ENCODE results near the gene NCKAP1. TPM values are rescaled to one million over a fixed set of nuclear protein-coding genes. Genes with fewer than 3 reads are reported as not detected.

NCKAP1 gene
- 55.7 TPM for total RNA-seq

- DNase-seq (ENCODE audit: low spot score in 2 of 2) = peak; percentile 54 to 95
- H3K9me3 ChIP-seq = no peaks in the 10 kb centered on the region
- H3K27me3 ChIP-seq = no peaks in the 10 kb centered on the region
- peaks cover 0 to 22% of the 10 kb centered on the region in 2 donors for H3K4me1 ChIP-seq
- peak within 1 kb of the TSS; percentile 99 to 100 for H3K27ac ChIP-seq
- intact Hi-C loops (cut with DNase I) = loop anchor here (1.0 to 5.0 kb wide), 4 partner anchors 42 to 1146 kb away; partner anchors contain the start of genes ITPRID2 and NUP35
- peak within 1 kb of the TSS; percentile 87 to 95 for H3K4me3 ChIP-seq
- no peaks in the 10 kb centered on the region for H3K36me3 ChIP-seq
- TF ChIP-seq CTCF (IDR thresholded peaks at IDR 0.05) = peak; percentile 45 to 97 (median 75)
These were observed at the start of gene NCKAP1 for GRCh38 chr2:183038341-183039300. Gene NCKAP1, minus strand, starts transcription at chr2:183038457. Its CDS starts 358 bp downstream, at chr2:183038099.

GRCh38 chr2:183081911-183082310 lies 43.7 kb upstream of the NCKAP1 start:
- H3K4me1 ChIP-seq = peaks cover 0 to 18% of the 10 kb centered on the region in 2 donors
- no peaks in the 10 kb centered on the region for H3K9me3 ChIP-seq
- no peaks in the 10 kb centered on the region for H3K27me3 ChIP-seq
- intact Hi-C loops (cut with DNase I) = loop anchor here (5.0 kb wide), 1 partner anchor 365 kb away; the partner anchor contains the start of gene DNAJC10
- no peak for TF ChIP-seq CTCF (IDR thresholded peaks at IDR 0.05)
- no peak for DNase-seq (ENCODE audit: low spot score in 2 of 2)
- peak overlapping the region in 1 of 2 donors; percentile 27 for H3K27ac ChIP-seq
- no peak overlapping the region for H3K4me3 ChIP-seq
- H3K36me3 ChIP-seq = no peaks in the 10 kb centered on the region

GRCh38 chr2:183079139-183079775 lies 41.0 kb upstream of the NCKAP1 start:
- peaks cover 0 to 18% of the 10 kb centered on the region in 2 donors for H3K4me1 ChIP-seq
- no peaks in the 10 kb centered on the region for H3K36me3 ChIP-seq
- no peak for TF ChIP-seq CTCF (IDR thresholded peaks at IDR 0.05)
- no peaks in the 10 kb centered on the region for H3K27me3 ChIP-seq
- DNase-seq (ENCODE audit: low spot score in 2 of 2) = no peak
- no peaks in the 10 kb centered on the region for H3K9me3 ChIP-seq
- H3K4me3 ChIP-seq = peak overlapping the region; percentile 76 to 77
- intact Hi-C loops (cut with DNase I) = loop anchor here (2.0 kb wide), 1 partner anchor 16 kb away; no protein-coding TSS in a partner anchor
- peak overlapping the region; percentile 89 to 91 for H3K27ac ChIP-seq

GRCh38 chr2:183078464-183079138 lies 40.3 kb upstream of the NCKAP1 start, which contains the start of gene DUSP19:
Gene DUSP19, plus strand, starts transcription at chr2:183078747. Its CDS starts 187 bp downstream, at chr2:183078934.
- no peaks in the 10 kb centered on the region for H3K27me3 ChIP-seq
- intact Hi-C loops (cut with DNase I) = loop anchor here (1.0 to 2.0 kb wide), 2 partner anchors 16 to 46 kb away; partner anchors contain the start of gene NUP35
- TF ChIP-seq CTCF (IDR thresholded peaks at IDR 0.05) = no peak
- H3K4me3 ChIP-seq = peak within 1 kb of the TSS; percentile 76 to 77
- H3K4me1 ChIP-seq = peaks cover 0 to 18% of the 10 kb centered on the region in 2 donors
- H3K36me3 ChIP-seq = no peaks in the 10 kb centered on the region
- peak; percentile 60 to 97 for DNase-seq (ENCODE audit: low spot score in 2 of 2)
- no peaks in the 10 kb centered on the region for H3K9me3 ChIP-seq
- peak within 1 kb of the TSS; percentile 89 to 91 for H3K27ac ChIP-seq

- no peaks in the 10 kb centered on the region for H3K36me3 ChIP-seq
- TF ChIP-seq CTCF (IDR thresholded peaks at IDR 0.05) = no peak
- intact Hi-C loops (cut with DNase I) = loop anchor here (1.0 to 2.0 kb wide), 2 partner anchors 15 to 46 kb away; partner anchors contain the start of gene NUP35
- peak overlapping the region; percentile 89 to 91 for H3K27ac ChIP-seq
- no peaks in the 10 kb centered on the region for H3K9me3 ChIP-seq
- no peak for DNase-seq (ENCODE audit: low spot score in 2 of 2)
- H3K4me3 ChIP-seq = peak overlapping the region; percentile 76 to 77
- H3K27me3 ChIP-seq = no peaks in the 10 kb centered on the region
- H3K4me1 ChIP-seq = peaks cover 0 to 18% of the 10 kb centered on the region in 2 donors
These were observed 39.9 kb upstream of the NCKAP1 start for GRCh38 chr2:183078163-183078463.
